Measurements from ENCODE around the gene SLC4A5.

- TF ChIP-seq CTCF (IDR thresholded peaks at IDR 0.05 in 8 of 11, conservative IDR thresholded peaks at IDR 0.05 in 3 of 11), result no peak
- TF ChIP-seq POLR2A (IDR thresholded peaks at IDR 0.05), result no peak
These were observed 40.4 kb downstream of the SLC4A5 start for GRCh38 chr2:74302865-74303264.
